HT1080 (cell line): ENCODE measurements around the gene CLEC6A. TPM values are rescaled to one million over a fixed set of nuclear protein-coding genes. Genes with fewer than 3 reads are reported as not detected.
"Not testable (repeated sequence)": the region's sequence is repeated elsewhere in the genome, so short reads cannot be mapped to it uniquely, and the experiment has no call there.

Source experiments
- DNase-seq: peaks from one replicate; pipeline ENCODE4 v3.0.0-alpha.2; 2015; ENCODE audit warnings: low read depth
- small RNA-seq: library from RNA; depleted of rRNA; stranded (forward); fragments of <200 nt; gene quantifications from one replicate; pipeline ENCODE3, GENCODE V24; 2014
- total RNA-seq: library from RNA; depleted of rRNA; stranded (reverse); fragments of >200 nt; shearing (Covaris generic); gene quantifications from 2 replicates; pipeline ENCODE4 v1.2.3, GENCODE V29; 2014; rRNA removed

Gene CLEC6A
- total RNA-seq, 1 experiment from 2014 or later: not detected

- no peak for DNase-seq
Measured at GRCh38 chr12:8493084-8493483, 37.3 kb downstream of the CLEC6A start.

- DNase-seq: not testable (repeated sequence)
Measured at GRCh38 chr12:8495671-8496070, 39.9 kb downstream of the CLEC6A start.

GRCh38 chr12:8496074-8496473 is 40.3 kb downstream of the CLEC6A start:
- DNase-seq: not testable (repeated sequence)

GRCh38 chr12:8499616-8500015 is 43.9 kb downstream of the CLEC6A start:
- no peak for DNase-seq

GRCh38 chr12:8501720-8502119 is 46.0 kb downstream of the CLEC6A start:
- DNase-seq: no peak

GRCh38 chr12:8504351-8504750 is 48.6 kb downstream of the CLEC6A start:
- DNase-seq: no peak

GRCh38 chr12:8507596-8507995 is 51.8 kb downstream of the CLEC6A start:
- no peak for DNase-seq

GRCh38 chr12:8508223-8508622 is 52.5 kb downstream of the CLEC6A start:
- no peak for DNase-seq

- no peak for DNase-seq
Measured at GRCh38 chr12:8508910-8509841, 53.4 kb downstream of the CLEC6A start.

- no peak for DNase-seq
Measured at GRCh38 chr12:8513256-8513655, 57.5 kb downstream of the CLEC6A start, which contains the start of gene CLEC4D. CLEC4D (plus strand) TSS chr12:8513503; CDS start chr12:8513733, 230 bp downstream.

- DNase-seq: no peak
Measured at GRCh38 chr12:8517971-8518370, 62.2 kb downstream of the CLEC6A start.

GRCh38 chr12:8519171-8519570 is 63.4 kb downstream of the CLEC6A start:
- DNase-seq: no peak

- no peak for DNase-seq
Measured at GRCh38 chr12:8527250-8528130, 71.7 kb downstream of the CLEC6A start.

Small RNA genes lying within 50 kb of the gene (small RNA-seq; reads per million reads assigned to genes)
- not detected for gene RNU6-275P

Other genes with a start within 250 kb of the CLEC6A start
- gene FAM90A1, start 228.3 kb upstream of the CLEC6A start, total RNA-seq: not detected in 2 replicates
- gene CLEC4D, start 57.5 kb downstream of the CLEC6A start, total RNA-seq: not detected in 2 replicates
- not detected in 2 replicates for gene CLEC4E, start 84.9 kb downstream of the CLEC6A start, total RNA-seq
- gene AICDA, start 156.9 kb downstream of the CLEC6A start, total RNA-seq: not detected in 2 replicates
- not detected in 2 replicates for gene MFAP5, start 206.9 kb downstream of the CLEC6A start, total RNA-seq
- gene RIMKLB, start 242.0 kb downstream of the CLEC6A start, total RNA-seq: 18.0 and 20.3 TPM in 2 replicates